Measurements from ENCODE around the gene RALGDS.
"Not testable (repeated sequence)": the region's sequence is repeated elsewhere in the genome, so short reads cannot be mapped to it uniquely, and the experiment has no call there.

GRCh38 chr9:133068431-133068830 lies 52.6 kb downstream of the RALGDS start:
- TF ChIP-seq CTCF (conservative IDR thresholded peaks at IDR 0.05); ZFX (IDR thresholded peaks at IDR 0.05): not testable (repeated sequence)

Data from C4-2B (cell line).